ENCODE measurements around the gene SKA2. TPM values are rescaled to one million over a fixed set of nuclear protein-coding genes. Genes with fewer than 3 reads are reported as not detected.
"Not testable (repeated sequence)": the region's sequence is repeated elsewhere in the genome, so short reads cannot be mapped to it uniquely, and the experiment has no call there.

Gene SKA2
- total RNA-seq, 4 donors from 2014 or later = 4.0 to 33.0 (median 12.6) TPM

- TF ChIP-seq POLR2A (IDR thresholded peaks at IDR 0.05) = no peak
- TF ChIP-seq, protein P1, sequence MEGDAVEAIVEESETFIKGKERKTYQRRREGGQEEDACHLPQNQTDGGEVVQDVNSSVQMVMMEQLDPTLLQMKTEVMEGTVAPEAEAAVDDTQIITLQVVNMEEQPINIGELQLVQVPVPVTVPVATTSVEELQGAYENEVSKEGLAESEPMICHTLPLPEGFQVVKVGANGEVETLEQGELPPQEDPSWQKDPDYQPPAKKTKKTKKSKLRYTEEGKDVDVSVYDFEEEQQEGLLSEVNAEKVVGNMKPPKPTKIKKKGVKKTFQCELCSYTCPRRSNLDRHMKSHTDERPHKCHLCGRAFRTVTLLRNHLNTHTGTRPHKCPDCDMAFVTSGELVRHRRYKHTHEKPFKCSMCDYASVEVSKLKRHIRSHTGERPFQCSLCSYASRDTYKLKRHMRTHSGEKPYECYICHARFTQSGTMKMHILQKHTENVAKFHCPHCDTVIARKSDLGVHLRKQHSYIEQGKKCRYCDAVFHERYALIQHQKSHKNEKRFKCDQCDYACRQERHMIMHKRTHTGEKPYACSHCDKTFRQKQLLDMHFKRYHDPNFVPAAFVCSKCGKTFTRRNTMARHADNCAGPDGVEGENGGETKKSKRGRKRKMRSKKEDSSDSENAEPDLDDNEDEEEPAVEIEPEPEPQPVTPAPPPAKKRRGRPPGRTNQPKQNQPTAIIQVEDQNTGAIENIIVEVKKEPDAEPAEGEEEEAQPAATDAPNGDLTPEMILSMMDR (IDR thresholded peaks at IDR 0.05) = no peak
- DNase-seq = no peak
- no peak overlapping the region for H3K27ac ChIP-seq
- H3K27me3 ChIP-seq = no peaks in the 10 kb centered on the region
- H3K4me1 ChIP-seq = peaks cover 0 to 6% (median 0%) of the 10 kb centered on the region in 4 donors
- no peak overlapping the region for H3K4me3 ChIP-seq
- peaks cover 0 to 10% (median 0%) of the 10 kb centered on the region in 3 donors for H3K36me3 ChIP-seq
- H3K9me3 ChIP-seq = no peaks in the 10 kb centered on the region
Measured at GRCh38 chr17:59094861-59095530, 60.0 kb downstream of the SKA2 start.

- Histone ChIP-seq H3K4me1 (peaks cover 0 to 6% (median 0%) of the 10 kb centered on the region in 4 donors), H3K9me3 (no peaks in the 10 kb centered on the region), H3K27me3 (no peaks in the 10 kb centered on the region), H3K27ac (peak overlapping the region in 1 of 4 donors; percentile 13), H3K4me3 (no peak overlapping the region), H3K36me3 (peaks cover 0 to 15% (median 0%) of the 10 kb centered on the region in 3 donors)
- no peak for DNase-seq
- TF ChIP-seq, protein P1 (IDR thresholded peaks at IDR 0.05) = no peak
- no peak for TF ChIP-seq POLR2A (IDR thresholded peaks at IDR 0.05)
Measured at GRCh38 chr17:59093702-59094231, 61.2 kb downstream of the SKA2 start.

DNA sequence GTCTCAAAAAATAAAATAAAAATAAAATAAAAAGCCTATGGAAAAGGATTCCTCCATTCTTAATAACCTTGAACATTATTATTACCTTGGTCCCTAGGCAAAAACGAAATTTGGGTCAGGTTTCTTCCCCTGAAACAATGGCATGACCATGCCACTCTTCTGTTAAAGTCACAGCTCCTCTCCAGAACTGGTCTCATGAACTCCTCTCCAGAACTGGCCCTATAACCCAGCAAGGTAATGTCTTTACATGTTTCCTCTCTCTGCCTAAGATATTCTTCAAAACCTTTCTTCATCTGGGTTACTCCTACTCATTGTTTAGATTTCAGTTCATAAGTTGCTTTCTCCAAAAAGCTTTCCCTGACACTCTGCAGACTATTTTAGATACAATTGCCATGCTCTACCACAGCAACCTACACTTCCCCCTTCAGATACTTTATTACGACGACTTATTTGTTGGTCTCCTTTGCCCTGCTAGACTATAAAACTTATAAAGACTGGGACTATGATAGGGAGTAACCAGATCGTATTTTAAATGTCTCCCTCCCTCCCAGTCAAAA, 61.8 kb downstream of the SKA2 start:
- Histone ChIP-seq H3K4me1 (peaks cover 0 to 6% (median 0%) of the 10 kb centered on the region in 4 donors), H3K36me3 (peaks cover 0 to 19% (median 0%) of the 10 kb centered on the region in 3 donors), H3K4me3 (no peak overlapping the region), H3K27me3 (no peaks in the 10 kb centered on the region), H3K9me3 (no peaks in the 10 kb centered on the region), H3K27ac (peak overlapping the region in 1 of 4 donors; percentile 13)
- no peak for DNase-seq
- TF ChIP-seq, protein P1 (IDR thresholded peaks at IDR 0.05) = no peak
- TF ChIP-seq POLR2A (IDR thresholded peaks at IDR 0.05) = no peak

- H3K9me3 ChIP-seq, H3K27me3 ChIP-seq, H3K4me1 ChIP-seq, H3K27ac ChIP-seq, DNase-seq, H3K4me3 ChIP-seq: not testable (repeated sequence)
- peaks cover 0 to 26% (median 0%) of the 10 kb centered on the region in 3 donors for H3K36me3 ChIP-seq
Measured at GRCh38 chr17:59090593-59090992, 64.4 kb downstream of the SKA2 start.

GRCh38 chr17:59084154-59084553, 70.8 kb downstream of the SKA2 start:
- Histone ChIP-seq H3K4me1 (no peaks in the 10 kb centered on the region), H3K9me3 (no peaks in the 10 kb centered on the region), H3K36me3 (peaks cover 0 to 33% (median 0%) of the 10 kb centered on the region in 3 donors), H3K27ac (no peak overlapping the region), H3K4me3 (no peak overlapping the region), H3K27me3 (no peaks in the 10 kb centered on the region)
- DNase-seq = no peak
- TF ChIP-seq POLR2A (IDR thresholded peaks at IDR 0.05) = no peak
- TF ChIP-seq, protein P1 (IDR thresholded peaks at IDR 0.05) = no peak

DNA sequence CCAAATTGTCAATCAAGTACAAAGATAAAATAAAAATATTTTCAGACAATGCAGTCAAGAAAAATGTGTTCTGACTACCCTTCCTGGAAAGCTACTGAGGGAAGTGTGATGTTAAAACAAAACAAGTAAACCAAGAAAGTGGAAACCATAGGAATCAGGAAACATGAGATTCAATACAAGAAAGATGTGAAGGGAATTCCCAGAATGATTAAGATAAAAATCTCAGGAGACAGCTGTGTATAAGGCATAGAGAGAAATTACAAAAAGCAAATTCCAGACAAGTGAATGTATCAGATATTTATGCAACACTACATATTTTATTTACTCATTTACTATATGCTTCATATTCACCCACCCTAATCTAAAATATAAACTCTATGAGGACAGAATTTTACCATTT, 80.5 kb downstream of the SKA2 start:
- H3K4me3 ChIP-seq = no peak overlapping the region
- no peak for DNase-seq
- peaks cover 0 to 61% (median 0%) of the 10 kb centered on the region in 3 donors for H3K36me3 ChIP-seq
- H3K9me3 ChIP-seq = no peaks in the 10 kb centered on the region
- no peaks in the 10 kb centered on the region for H3K27me3 ChIP-seq
- H3K4me1 ChIP-seq = no peaks in the 10 kb centered on the region
- TF ChIP-seq, protein P1 (IDR thresholded peaks at IDR 0.05) = no peak
- no peak for TF ChIP-seq POLR2A (IDR thresholded peaks at IDR 0.05)
- H3K27ac ChIP-seq = no peak overlapping the region

All from Peyer's patch (tissue), 4 donors.